Lung (tissue), 12 donors: ENCODE measurements around the gene NAV2. TPM values are rescaled to one million over a fixed set of nuclear protein-coding genes. Genes with fewer than 3 reads are reported as not detected.

ENCODE experiments used
- ATAC-seq: fragments of 200-7000 bp; cut with Tn5 transposase; one replicate; pipeline ENCODE4 v1.9.1; 2020; ENCODE audit warnings: moderate number of reproducible peaks; ENCODE audit not compliant: insufficient read depth, low FRiP score
- DNase-seq, 3 donors: peaks; one replicate each; pipeline ENCODE4 v3.0.0-alpha.2; 2013 to 2017
- H3K27ac ChIP-seq, 2 donors: one replicate each; pipeline ENCODE4 v1.5.1; 2013; ENCODE audit warnings: mild to moderate bottlenecking in 2 of 2, moderate library complexity in 2 of 2, control low read depth in 1 of 2, inconsistent platforms in 1 of 2, low read depth in 1 of 2, low read length in 1 of 2
- H3K27me3 ChIP-seq, 3 donors: one replicate each; pipeline ENCODE4 v1.5.1; 2013; ENCODE audit warnings: low read length in 2 of 3; ENCODE audit not compliant: control insufficient read depth in 3 of 3, insufficient read depth in 3 of 3
- H3K36me3 ChIP-seq, 4 donors: one replicate each; pipeline ENCODE4 v1.5.1; 2013; ENCODE audit warnings: low read length in 4 of 4, mild to moderate bottlenecking in 1 of 4, moderate library complexity in 1 of 4; ENCODE audit not compliant: control insufficient read depth in 4 of 4, insufficient read depth in 4 of 4
- H3K4me1 ChIP-seq, 5 donors: one replicate each; pipeline ENCODE4 v1.5.1; 2013; ENCODE audit warnings: low read length in 5 of 5, mild to moderate bottlenecking in 2 of 5, moderate library complexity in 1 of 5; ENCODE audit not compliant: control insufficient read depth in 5 of 5, insufficient read depth in 5 of 5
- H3K4me3 ChIP-seq: one replicate; pipeline ENCODE4 v1.5.1; 2013; ENCODE audit warnings: mild to moderate bottlenecking, control low read depth, moderate library complexity
- H3K9ac ChIP-seq, 2 donors: one replicate each; pipeline ENCODE4 v1.5.1; 2013; ENCODE audit warnings: low read length in 2 of 2, control low read depth in 1 of 2; ENCODE audit not compliant: insufficient read depth in 1 of 2
- H3K9me3 ChIP-seq, 4 donors: one replicate each; pipeline ENCODE4 v1.5.1; 2013; ENCODE audit warnings: low read length in 3 of 4, mild to moderate bottlenecking in 1 of 4, moderate library complexity in 1 of 4; ENCODE audit not compliant: control insufficient read depth in 4 of 4, insufficient read depth in 3 of 4
- WGBS, 2 donors: extraction: QIAGEN DNeasy Blood & Tissue Kit; methylation state at CpG; one replicate each; pipeline ENCODE4 v1.1.7; 2013; 5-methylcytosine and 5-hydroxymethylcytosine counted together
- polyA plus RNA-seq, 2 donors: library from polyadenylated mRNA; stranded (reverse); fragments of 200-250 nt; gene quantifications; one replicate each; pipeline ENCODE4 v1.2.1, GENCODE V29; 2013
- total RNA-seq, 2 donors: library from RNA; depleted of rRNA in 1 of 2; stranded (reverse); fragments of >200 nt in 1 of 2; gene quantifications; one replicate each; pipeline ENCODE4 v1.2.1, GENCODE V29; 2014 to 2021
- TF ChIP-seq, protein P1 (sequence below): IDR thresholded peaks from 2 replicates; pipeline ENCODE4 v1.5.1; 2012; ENCODE audit warnings: mild to moderate bottlenecking; ENCODE audit errors: control extremely low read depth, extremely low read depth
- donor health status: control.
- donor health status: control.
- donor health status: Bipolar disorder and iron deficiency.
- donor health status: healthy.
- donor health status: DM: yes; HTN: yes; CAD: no.

The NAV2 gene
- total and polyA plus RNA-seq, 4 donors, result 6.8 to 47.9 (median 20.2) TPM

DNA sequence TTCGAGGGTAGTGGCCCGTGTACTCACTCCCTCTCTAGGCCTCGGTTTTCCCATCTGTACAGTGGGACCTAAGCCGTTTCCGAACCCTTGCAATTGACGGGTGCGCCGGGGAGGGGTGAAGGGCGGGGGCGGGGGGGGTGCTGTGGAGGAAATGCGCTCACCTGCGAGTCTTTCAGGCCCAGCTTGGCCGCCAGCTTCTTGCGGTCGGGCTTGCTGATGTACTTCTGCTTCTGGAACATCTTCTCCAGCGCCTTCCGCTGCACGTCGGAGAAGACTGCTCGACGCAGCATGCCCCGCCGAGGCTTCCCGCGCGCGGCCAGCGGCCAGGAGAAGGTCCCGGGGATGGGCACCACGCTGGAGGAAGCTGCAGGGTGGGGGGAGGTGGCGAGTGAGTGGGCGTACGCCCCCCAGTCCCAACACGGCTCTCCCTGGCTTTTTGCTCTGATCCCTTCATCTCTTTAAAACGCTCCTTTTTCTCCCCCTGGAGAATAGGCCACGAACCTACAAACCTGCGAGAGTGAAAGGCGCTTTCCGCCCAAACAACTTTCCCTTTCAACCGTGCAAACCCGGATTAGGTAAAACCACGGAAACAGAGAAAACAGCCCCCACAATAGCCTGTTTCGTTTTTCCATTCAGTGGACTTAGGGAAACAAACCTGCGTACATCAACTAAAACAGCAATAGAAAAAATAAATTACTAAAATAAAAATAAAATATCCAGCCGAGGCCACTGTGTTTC, 444.4 kb downstream of the NAV2 start:
- DNase-seq (no peak), ATAC-seq (no peak)
- TF ChIP-seq, protein P1, sequence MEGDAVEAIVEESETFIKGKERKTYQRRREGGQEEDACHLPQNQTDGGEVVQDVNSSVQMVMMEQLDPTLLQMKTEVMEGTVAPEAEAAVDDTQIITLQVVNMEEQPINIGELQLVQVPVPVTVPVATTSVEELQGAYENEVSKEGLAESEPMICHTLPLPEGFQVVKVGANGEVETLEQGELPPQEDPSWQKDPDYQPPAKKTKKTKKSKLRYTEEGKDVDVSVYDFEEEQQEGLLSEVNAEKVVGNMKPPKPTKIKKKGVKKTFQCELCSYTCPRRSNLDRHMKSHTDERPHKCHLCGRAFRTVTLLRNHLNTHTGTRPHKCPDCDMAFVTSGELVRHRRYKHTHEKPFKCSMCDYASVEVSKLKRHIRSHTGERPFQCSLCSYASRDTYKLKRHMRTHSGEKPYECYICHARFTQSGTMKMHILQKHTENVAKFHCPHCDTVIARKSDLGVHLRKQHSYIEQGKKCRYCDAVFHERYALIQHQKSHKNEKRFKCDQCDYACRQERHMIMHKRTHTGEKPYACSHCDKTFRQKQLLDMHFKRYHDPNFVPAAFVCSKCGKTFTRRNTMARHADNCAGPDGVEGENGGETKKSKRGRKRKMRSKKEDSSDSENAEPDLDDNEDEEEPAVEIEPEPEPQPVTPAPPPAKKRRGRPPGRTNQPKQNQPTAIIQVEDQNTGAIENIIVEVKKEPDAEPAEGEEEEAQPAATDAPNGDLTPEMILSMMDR, result no peak
- no peak overlapping the region for H3K27ac ChIP-seq
- H3K9ac ChIP-seq, result no peak overlapping the region
- H3K36me3 ChIP-seq, result no peaks in the 10 kb centered on the region
- H3K27me3 ChIP-seq, result peaks cover 26 to 86% (median 77%) of the 10 kb centered on the region in 3 donors
- H3K4me1 ChIP-seq, result peaks cover 0 to 7% (median 3%) of the 10 kb centered on the region in 5 donors
- WGBS, 2 donors, result 3 to 4% methylated on average over 43 to 45 of the region's 45 CpGs
- H3K4me3 ChIP-seq, result no peak overlapping the region
- H3K9me3 ChIP-seq, result peaks cover 0 to 11% (median 0%) of the 10 kb centered on the region in 4 donors

DNA sequence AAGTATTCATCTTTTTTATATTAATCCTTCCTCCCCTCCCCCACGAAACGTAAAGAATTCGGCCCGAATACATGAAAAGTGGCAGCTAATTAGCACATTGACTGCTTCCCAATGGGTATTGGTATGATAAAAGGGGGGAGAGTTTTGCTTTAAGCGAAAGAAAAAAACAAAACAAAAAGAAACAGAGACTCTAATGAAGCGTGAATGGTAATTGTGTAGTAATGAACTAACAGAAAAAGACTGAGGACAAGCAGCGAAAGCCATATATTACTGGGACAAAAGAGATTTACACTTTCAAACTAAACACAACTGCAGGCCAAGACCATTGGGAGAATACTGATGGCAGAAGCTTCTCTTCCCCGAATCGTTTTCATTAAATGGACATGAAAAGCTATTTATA, 445.1 kb downstream of the NAV2 start:
- Histone ChIP-seq H3K4me1 (peaks cover 0 to 7% (median 3%) of the 10 kb centered on the region in 5 donors), H3K27ac (no peak overlapping the region), H3K27me3 (peaks cover 26 to 92% (median 83%) of the 10 kb centered on the region in 3 donors), H3K36me3 (no peaks in the 10 kb centered on the region), H3K9ac (no peak overlapping the region), H3K4me3 (no peak overlapping the region), H3K9me3 (peaks cover 0 to 14% (median 0%) of the 10 kb centered on the region in 4 donors)
- DNase-seq (no peak), ATAC-seq (no peak)
- TF ChIP-seq, protein P1, result no peak
- 3 to 6% methylated on average over 9 of the region's 9 CpGs for WGBS, 2 donors

DNA sequence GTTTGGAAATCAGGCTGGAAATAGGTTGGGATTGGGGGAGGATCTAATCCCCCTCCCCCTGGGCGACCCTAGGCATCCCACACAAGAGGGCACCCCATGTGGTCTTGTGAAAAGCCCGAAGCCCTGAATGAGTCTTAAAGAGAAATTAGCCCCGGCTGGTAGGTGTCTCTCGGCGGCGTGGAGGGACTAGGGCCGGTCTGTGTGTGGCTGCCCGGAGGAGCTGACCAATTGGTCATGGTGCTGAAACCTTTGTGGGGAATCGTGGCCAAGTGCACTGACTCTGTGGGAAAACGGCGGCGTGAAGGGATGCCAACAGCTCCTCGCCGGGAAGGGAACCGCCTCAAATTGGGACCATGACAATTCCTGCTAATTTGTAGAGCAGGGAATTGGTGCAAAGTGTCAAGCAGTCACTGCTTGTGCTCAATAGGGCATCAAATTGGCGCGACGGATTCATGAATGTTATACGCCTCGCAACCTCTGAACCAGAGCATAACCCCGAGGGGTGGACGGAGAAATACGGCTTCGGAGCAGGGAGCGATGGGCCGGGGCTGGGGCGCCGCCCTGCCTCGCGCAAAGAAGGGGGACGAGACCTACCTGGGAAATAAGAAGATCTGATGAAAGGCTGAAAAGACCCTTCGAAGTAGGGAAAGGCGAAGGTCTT, 446.1 kb downstream of the NAV2 start:
- ATAC-seq (no peak), DNase-seq (peak; percentile 85 to 88 (median 85))
- TF ChIP-seq, protein P1, result no peak
- H3K36me3 ChIP-seq, result no peaks in the 10 kb centered on the region
- peaks cover 0 to 12% (median 3%) of the 10 kb centered on the region in 5 donors for H3K4me1 ChIP-seq
- no peak overlapping the region for H3K27ac ChIP-seq
- H3K27me3 ChIP-seq, result peaks cover 24 to 95% (median 88%) of the 10 kb centered on the region in 3 donors
- H3K9me3 ChIP-seq, result peaks cover 0 to 14% (median 0%) of the 10 kb centered on the region in 4 donors
- H3K9ac ChIP-seq, result no peak overlapping the region
- no peak overlapping the region for H3K4me3 ChIP-seq
- WGBS, 2 donors, result 5 to 7% methylated on average over 33 of the region's 33 CpGs
